Measurements from ENCODE around the gene SKA1. TPM values are rescaled to one million over a fixed set of nuclear protein-coding genes. Genes with fewer than 3 reads are reported as not detected.

Gene SKA1
- 10 to 100 TPM; 18.8 to 38.0 TPM for total RNA-seq

GRCh38 chr18:50374753-50375391 is at the start of gene SKA1:
SKA1 (plus strand) TSS chr18:50375046; CDS start chr18:50375831, 785 bp downstream.
- H3K9me3 Mint-ChIP-seq = peaks cover 3% of the 10 kb centered on the region
- H3K27me3 Mint-ChIP-seq = peaks cover 6% of the 10 kb centered on the region in 2 donors
- ATAC-seq (peak; percentile 99), DNase-seq (ENCODE audit: low spot score) (peak; percentile 91)
- peak within 1 kb of the TSS; percentile 88 for H3K4me3 Mint-ChIP-seq
- peaks cover 6 to 13% of the 10 kb centered on the region in 2 donors for H3K4me1 Mint-ChIP-seq (ENCODE audit: low read depth in 2 of 2)
- H3K36me3 Mint-ChIP-seq = peaks cover 6% of the 10 kb centered on the region
- peak within 1 kb of the TSS; percentile 71 to 80 for H3K27ac Mint-ChIP-seq

DNA sequence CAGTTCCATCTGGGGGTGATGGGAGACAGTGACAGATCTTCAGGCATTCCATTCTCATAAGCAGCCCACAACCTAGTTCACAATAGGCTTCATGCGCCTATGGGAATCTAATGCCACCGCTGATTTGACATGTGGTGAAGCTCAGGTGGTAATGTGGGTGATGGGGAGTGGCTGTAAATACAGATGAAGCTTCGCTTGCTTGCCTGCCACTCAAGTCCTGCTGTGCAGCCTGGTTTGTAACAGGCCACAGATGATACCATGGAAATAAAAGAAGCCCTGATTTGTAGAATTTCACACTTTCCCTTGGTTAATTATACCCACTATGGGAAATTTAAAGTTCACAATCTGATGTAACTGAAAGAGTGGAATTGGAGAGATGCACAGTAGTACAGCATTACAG is 46.9 kb upstream of the SKA1 start:
- Mint-ChIP-seq H3K27ac (no peak overlapping the region), H3K27me3 (peaks cover 32 to 35% of the 10 kb centered on the region in 2 donors), H3K4me1 (ENCODE audit: low read depth in 2 of 2) (no peaks in the 10 kb centered on the region), H3K4me3 (no peak overlapping the region), H3K36me3 (no peaks in the 10 kb centered on the region), H3K9me3 (no peaks in the 10 kb centered on the region)
- ATAC-seq (no peak), DNase-seq (ENCODE audit: low spot score) (no peak)

DNA sequence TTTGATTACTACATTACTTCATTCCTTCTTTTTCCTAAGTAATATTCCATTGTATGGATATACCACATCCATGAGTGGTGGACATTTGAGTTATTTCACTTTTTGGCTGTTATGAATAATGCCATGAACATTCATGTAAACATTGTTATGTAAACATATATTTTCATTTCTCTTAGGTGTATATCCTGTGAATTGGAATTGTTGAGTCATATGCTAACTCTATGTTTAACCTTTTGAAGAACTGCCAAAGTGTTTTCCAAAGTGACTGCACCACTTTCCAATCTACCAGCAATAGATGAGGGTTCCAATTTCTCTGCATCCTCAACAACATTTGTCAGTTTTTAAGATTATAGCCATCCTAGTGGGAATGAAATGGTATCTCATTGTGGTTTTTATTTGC is 44.7 kb upstream of the SKA1 start:
- Mint-ChIP-seq H3K27me3 (peaks cover 24 to 34% of the 10 kb centered on the region in 2 donors), H3K9me3 (no peaks in the 10 kb centered on the region), H3K27ac (no peak overlapping the region), H3K36me3 (no peaks in the 10 kb centered on the region), H3K4me3 (no peak overlapping the region), H3K4me1 (ENCODE audit: low read depth in 2 of 2) (no peaks in the 10 kb centered on the region)
- no peak for DNase-seq (ENCODE audit: low spot score)
- ATAC-seq = no peak

DNA sequence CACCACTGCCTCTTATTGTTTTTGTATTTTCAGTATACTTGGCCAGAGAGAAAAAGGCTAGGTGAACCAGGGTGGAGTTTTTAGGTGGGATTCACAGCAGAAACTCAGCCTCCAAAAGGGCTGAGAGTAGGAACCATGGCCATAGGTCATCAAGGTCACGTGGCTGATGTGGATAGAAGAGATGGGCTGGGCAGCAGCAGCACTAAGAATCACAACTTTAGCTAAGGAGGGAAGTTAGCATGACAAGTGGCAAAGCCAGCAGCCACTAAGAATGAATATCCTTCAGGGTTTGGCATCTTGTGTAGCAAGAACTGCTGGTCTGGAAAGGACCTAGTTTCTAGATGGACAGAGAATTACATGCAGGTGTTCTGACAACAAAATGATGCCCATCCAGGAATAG is 43.2 kb upstream of the SKA1 start:
- H3K9me3 Mint-ChIP-seq = no peaks in the 10 kb centered on the region
- peaks cover 11 to 29% of the 10 kb centered on the region in 2 donors for H3K27me3 Mint-ChIP-seq
- H3K36me3 Mint-ChIP-seq = no peaks in the 10 kb centered on the region
- ATAC-seq = no peak
- no peaks in the 10 kb centered on the region for H3K4me1 Mint-ChIP-seq (ENCODE audit: low read depth in 2 of 2)
- no peak overlapping the region for H3K4me3 Mint-ChIP-seq
- no peak overlapping the region for H3K27ac Mint-ChIP-seq
- DNase-seq (ENCODE audit: low spot score) = no peak

GRCh38 chr18:50334546-50335152 is 40.2 kb upstream of the SKA1 start:
- peaks cover 0 to 24% of the 10 kb centered on the region in 2 donors for H3K27me3 Mint-ChIP-seq
- no peaks in the 10 kb centered on the region for H3K36me3 Mint-ChIP-seq
- no peaks in the 10 kb centered on the region for H3K9me3 Mint-ChIP-seq
- H3K27ac Mint-ChIP-seq = no peak overlapping the region
- no peaks in the 10 kb centered on the region for H3K4me1 Mint-ChIP-seq (ENCODE audit: low read depth in 2 of 2)
- DNase-seq (ENCODE audit: low spot score) (no peak), ATAC-seq (no peak)
- H3K4me3 Mint-ChIP-seq = no peak overlapping the region

GRCh38 chr18:50338122-50338521 is 36.7 kb upstream of the SKA1 start:
- Mint-ChIP-seq H3K9me3 (no peaks in the 10 kb centered on the region), H3K4me1 (ENCODE audit: low read depth in 2 of 2) (no peaks in the 10 kb centered on the region), H3K27ac (no peak overlapping the region), H3K27me3 (peaks cover 0 to 15% of the 10 kb centered on the region in 2 donors), H3K36me3 (no peaks in the 10 kb centered on the region), H3K4me3 (no peak overlapping the region)
- DNase-seq (ENCODE audit: low spot score) (no peak), ATAC-seq (no peak)

DNA sequence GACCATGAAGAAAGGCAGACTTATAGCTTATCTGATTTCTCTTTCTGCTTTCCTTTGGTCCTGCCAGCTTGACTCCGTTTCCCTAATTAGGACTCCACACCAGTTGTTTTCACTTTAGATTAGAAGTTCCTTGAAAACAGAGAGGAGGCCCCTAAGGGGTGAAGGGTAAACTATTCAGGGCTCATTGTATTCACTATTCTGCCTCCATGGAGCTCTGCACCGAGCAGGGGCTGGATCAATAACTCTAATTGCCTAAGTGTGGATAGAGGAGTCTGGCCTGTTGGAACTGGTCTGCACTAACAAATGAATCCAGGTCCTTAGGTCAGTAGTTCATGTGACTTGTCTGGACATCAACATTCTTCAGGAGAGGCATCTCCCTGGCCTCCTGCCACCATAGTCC is 36.1 kb upstream of the SKA1 start:
- H3K9me3 Mint-ChIP-seq = no peaks in the 10 kb centered on the region
- no peak for DNase-seq (ENCODE audit: low spot score)
- H3K4me3 Mint-ChIP-seq = no peak overlapping the region
- H3K36me3 Mint-ChIP-seq = no peaks in the 10 kb centered on the region
- H3K27me3 Mint-ChIP-seq = peaks cover 0 to 15% of the 10 kb centered on the region in 2 donors
- no peak for ATAC-seq
- H3K4me1 Mint-ChIP-seq (ENCODE audit: low read depth in 2 of 2) = no peaks in the 10 kb centered on the region
- no peak overlapping the region for H3K27ac Mint-ChIP-seq

- no peaks in the 10 kb centered on the region for H3K4me1 Mint-ChIP-seq (ENCODE audit: low read depth in 2 of 2)
- no peak overlapping the region for H3K4me3 Mint-ChIP-seq
- H3K36me3 Mint-ChIP-seq = no peaks in the 10 kb centered on the region
- H3K27me3 Mint-ChIP-seq = peaks cover 0 to 12% of the 10 kb centered on the region in 2 donors
- H3K9me3 Mint-ChIP-seq = no peaks in the 10 kb centered on the region
- H3K27ac Mint-ChIP-seq = no peak overlapping the region
- no peak for DNase-seq (ENCODE audit: low spot score)
- ATAC-seq = peak in 1 of 2 donors; percentile 27
Observed at GRCh38 chr18:50340078-50340477, 34.8 kb upstream of the SKA1 start.

DNA sequence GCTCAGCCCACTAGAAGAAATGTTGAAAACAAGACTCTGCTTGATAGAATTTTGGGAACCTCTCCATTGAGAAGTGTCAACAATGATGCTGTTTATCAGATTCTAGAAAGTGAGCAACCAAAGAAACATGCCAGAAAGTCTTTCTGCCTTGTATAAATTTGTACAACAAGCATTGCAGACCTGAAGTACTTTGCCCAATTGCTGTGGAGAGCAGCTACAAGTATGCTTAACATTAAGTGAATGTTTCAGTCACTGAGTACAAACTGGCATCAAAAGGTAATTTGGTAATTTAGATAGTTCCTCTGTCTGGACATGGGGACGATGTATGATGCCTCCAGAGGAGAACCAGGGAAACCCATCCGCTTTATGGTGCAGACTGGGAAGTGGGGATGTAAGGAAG is 33.4 kb upstream of the SKA1 start:
- Mint-ChIP-seq H3K9me3 (no peaks in the 10 kb centered on the region), H3K27me3 (peaks cover 0 to 9% of the 10 kb centered on the region in 2 donors), H3K27ac (no peak overlapping the region), H3K36me3 (no peaks in the 10 kb centered on the region), H3K4me3 (no peak overlapping the region), H3K4me1 (ENCODE audit: low read depth in 2 of 2) (no peaks in the 10 kb centered on the region)
- no peak for ATAC-seq
- no peak for DNase-seq (ENCODE audit: low spot score)

GRCh38 chr18:50350699-50351098 is 24.1 kb upstream of the SKA1 start:
- H3K27me3 Mint-ChIP-seq = peaks cover 20 to 41% of the 10 kb centered on the region in 2 donors
- no peak overlapping the region for H3K4me3 Mint-ChIP-seq
- DNase-seq (ENCODE audit: low spot score) (no peak), ATAC-seq (no peak)
- H3K27ac Mint-ChIP-seq = no peak overlapping the region
- no peaks in the 10 kb centered on the region for H3K36me3 Mint-ChIP-seq
- peaks cover 0 to 1% of the 10 kb centered on the region in 2 donors for H3K4me1 Mint-ChIP-seq (ENCODE audit: low read depth in 2 of 2)
- no peaks in the 10 kb centered on the region for H3K9me3 Mint-ChIP-seq

DNA sequence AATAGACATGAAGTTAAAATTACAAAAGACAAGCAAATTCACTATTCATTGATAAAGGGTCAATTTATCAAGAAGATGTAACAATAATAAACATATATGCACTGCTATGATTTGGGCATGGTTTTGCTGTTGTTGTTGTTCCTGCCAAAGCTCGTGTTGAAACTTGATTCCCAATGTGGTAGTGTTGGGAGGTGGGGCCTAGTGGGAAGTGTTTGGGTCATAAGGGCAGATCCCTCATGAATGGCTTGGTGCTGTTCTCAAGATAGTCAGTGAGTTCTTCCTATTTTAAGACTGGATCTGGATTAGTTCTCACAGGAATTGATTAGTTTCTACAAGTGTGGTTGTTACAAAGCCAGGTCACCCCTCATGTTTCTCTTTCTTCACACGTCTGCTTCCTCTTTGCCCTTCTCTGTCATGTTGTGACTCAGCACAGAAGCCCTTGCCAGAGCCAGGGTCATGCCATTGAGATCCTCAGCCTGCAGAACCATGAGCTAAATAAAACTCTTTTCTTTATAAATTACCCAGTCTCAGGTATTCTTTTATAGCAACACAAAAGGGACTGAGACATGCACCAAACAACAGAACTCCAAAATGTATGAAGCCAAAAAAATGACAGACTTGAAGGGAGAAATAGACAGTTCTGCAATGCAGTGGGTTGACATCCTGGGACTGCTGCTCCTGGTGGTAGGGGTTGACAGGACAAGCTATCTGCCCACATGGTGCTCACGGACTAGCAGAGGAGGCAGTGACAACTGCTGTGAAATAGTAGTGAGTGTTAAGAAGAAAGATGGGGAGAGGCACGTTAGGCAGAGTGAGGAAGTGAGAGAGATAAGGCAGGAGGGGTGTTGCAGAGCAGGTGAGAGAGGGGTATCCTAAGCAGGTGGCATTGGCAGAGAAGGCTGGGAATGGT is 18.6 kb upstream of the SKA1 start:
- peak overlapping the region; percentile 50 for H3K4me3 Mint-ChIP-seq
- H3K9me3 Mint-ChIP-seq = no peaks in the 10 kb centered on the region
- DNase-seq (ENCODE audit: low spot score) = no peak
- H3K27me3 Mint-ChIP-seq = peaks cover 20 to 39% of the 10 kb centered on the region in 2 donors
- H3K4me1 Mint-ChIP-seq (ENCODE audit: low read depth in 2 of 2) = peaks cover 8 to 14% of the 10 kb centered on the region in 2 donors
- peak overlapping the region; percentile 0 to 15 for H3K27ac Mint-ChIP-seq
- H3K36me3 Mint-ChIP-seq = no peaks in the 10 kb centered on the region
- peak; percentile 71 to 80 for ATAC-seq

DNA sequence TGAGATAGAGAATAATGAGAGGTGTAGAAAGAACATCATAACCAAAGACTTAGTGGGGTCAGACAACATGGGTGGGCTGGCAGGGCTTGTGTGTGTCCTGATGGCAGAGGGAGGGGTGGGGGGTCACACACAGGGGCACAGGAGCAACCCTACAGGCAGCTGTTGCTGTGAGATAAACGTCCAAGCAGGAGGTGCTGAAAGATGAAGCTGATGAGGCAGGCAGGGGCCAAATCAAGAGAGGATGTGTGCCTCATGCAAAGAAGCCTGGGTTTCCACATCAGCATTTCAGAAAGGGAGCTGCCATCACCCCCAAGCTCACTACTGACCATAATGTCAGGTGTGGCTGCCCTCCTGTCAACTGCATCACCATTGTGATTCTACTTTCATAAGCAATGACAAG is 16.0 kb upstream of the SKA1 start:
- Mint-ChIP-seq H3K9me3 (no peaks in the 10 kb centered on the region), H3K36me3 (no peaks in the 10 kb centered on the region), H3K4me1 (ENCODE audit: low read depth in 2 of 2) (peaks cover 8 to 14% of the 10 kb centered on the region in 2 donors), H3K27ac (no peak overlapping the region), H3K4me3 (no peak overlapping the region), H3K27me3 (peaks cover 12 to 19% of the 10 kb centered on the region in 2 donors)
- ATAC-seq = no peak
- DNase-seq (ENCODE audit: low spot score) = no peak

GRCh38 chr18:50359806-50360205 is 15.0 kb upstream of the SKA1 start:
- Mint-ChIP-seq H3K9me3 (no peaks in the 10 kb centered on the region), H3K36me3 (no peaks in the 10 kb centered on the region), H3K4me1 (ENCODE audit: low read depth in 2 of 2) (peaks cover 8 to 14% of the 10 kb centered on the region in 2 donors), H3K4me3 (no peak overlapping the region), H3K27ac (no peak overlapping the region), H3K27me3 (peaks cover 10 to 14% of the 10 kb centered on the region in 2 donors)
- ATAC-seq = no peak
- DNase-seq (ENCODE audit: low spot score) = no peak

DNA sequence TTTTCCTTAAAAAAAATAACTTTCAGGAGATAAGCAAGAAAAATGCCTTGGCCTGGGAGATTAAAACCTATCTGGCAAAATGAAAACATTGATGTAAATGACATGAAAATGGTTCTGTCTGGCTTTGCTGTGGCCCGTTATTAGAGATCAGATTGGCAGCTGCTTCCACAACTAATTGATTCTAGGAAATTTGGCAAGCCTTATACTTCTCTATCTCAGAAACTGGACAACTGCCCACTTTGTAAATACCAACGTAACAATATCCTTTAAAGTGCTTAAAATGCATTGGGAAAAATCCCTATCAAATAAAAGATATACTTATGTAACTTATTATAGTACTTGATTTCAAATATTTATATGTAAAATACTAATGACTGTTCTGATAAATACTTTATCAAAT is 14.2 kb upstream of the SKA1 start:
- H3K4me3 Mint-ChIP-seq = no peak overlapping the region
- H3K9me3 Mint-ChIP-seq = no peaks in the 10 kb centered on the region
- H3K27ac Mint-ChIP-seq = no peak overlapping the region
- H3K4me1 Mint-ChIP-seq (ENCODE audit: low read depth in 2 of 2) = peaks cover 8 to 13% of the 10 kb centered on the region in 2 donors
- H3K36me3 Mint-ChIP-seq = no peaks in the 10 kb centered on the region
- H3K27me3 Mint-ChIP-seq = peaks cover 12 to 15% of the 10 kb centered on the region in 2 donors
- DNase-seq (ENCODE audit: low spot score) (no peak), ATAC-seq (no peak)

All from natural killer cell treated with Interleukin-12 subunit alpha and Interleukin-12 subunit beta and Interleukin-15 and Interleukin-18, amount 100 ng/mL, for 72 hours (primary cell).